Left cardiac atrium (tissue), 4 donors: ENCODE results near the gene SRSF8. TPM values are rescaled to one million over a fixed set of nuclear protein-coding genes. Genes with fewer than 3 reads are reported as not detected.

Source experiments
- ATAC-seq, 2 donors: fragments of 200-7000 bp; cut with Tn5 transposase; one replicate each; pipeline ENCODE4 v1.9.1; 2020; ENCODE audit warnings: mild to moderate bottlenecking in 2 of 2, moderate library complexity in 2 of 2
- DNase-seq: peaks from one replicate; pipeline ENCODE4 v3.0.0-alpha.2; 2020
- intact Hi-C, 2 donors: fragments of 100-400 bp; cut with DNase I; formaldehyde crosslinking; loops; one replicate each; pipeline versions ENCODE4 v1.14.1 to v1.15.1; 2022 to 2023
- total RNA-seq, 2 donors: library from RNA; stranded (reverse); fragmentation: NEBNext Ultra II Directional; extraction: Animal tissue kit (Norgen Biotek cat#: 25700); gene quantifications; one replicate each; pipeline ENCODE4 v1.2.1, GENCODE V29; 2021
- donor health status: DM: no; HTN: yes; CAD: no.
- donor health status: DM: no; HTN: yes; CAD: no; lungs with severe emphysema.
- donor health status: DM: yes; HTN: yes; CAD: no.
- donor health status: Dilated cardiomyopathy.

SRSF8 gene
- total RNA-seq, 2 donors from 2014 or later, result 23.5 to 37.2 TPM

DNA sequence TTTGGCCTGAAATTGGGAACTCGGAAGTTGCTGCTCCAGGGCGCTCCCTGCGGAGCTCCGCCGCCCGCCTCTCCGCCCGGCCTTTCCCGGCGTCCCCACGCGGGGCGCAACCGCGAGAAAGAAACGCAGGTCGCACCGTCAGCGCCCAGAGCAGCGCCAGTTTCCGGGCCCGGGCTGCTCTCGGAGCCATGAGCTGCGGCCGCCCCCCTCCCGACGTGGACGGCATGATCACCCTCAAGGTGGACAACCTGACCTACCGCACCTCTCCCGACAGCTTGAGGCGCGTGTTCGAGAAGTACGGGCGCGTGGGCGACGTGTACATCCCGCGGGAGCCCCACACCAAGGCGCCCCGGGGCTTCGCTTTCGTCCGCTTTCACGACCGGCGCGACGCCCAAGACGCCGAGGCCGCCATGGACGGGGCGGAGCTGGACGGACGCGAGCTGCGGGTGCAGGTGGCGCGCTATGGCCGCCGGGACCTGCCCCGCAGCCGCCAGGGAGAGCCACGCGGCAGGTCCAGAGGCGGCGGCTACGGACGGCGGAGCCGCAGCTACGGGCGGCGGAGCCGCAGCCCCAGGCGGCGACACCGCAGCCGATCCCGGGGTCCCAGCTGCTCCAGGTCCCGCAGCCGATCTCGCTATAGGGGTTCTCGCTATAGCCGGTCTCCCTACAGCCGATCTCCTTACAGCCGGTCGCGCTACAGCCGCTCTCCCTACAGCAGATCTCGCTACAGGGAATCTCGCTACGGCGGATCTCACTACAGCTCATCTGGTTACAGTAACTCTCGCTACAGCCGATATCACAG is 521 bp downstream of the SRSF8 start:
- DNase-seq (peak; percentile 90), ATAC-seq (peak; percentile 88 to 90)
- intact Hi-C loops, result loop anchor here in 1 of 2 donors (10.0 kb wide), 3 partner anchors 92 to 1328 kb away; partner anchors contain the start of genes CWC15, JRKL and KDM4D

DNA sequence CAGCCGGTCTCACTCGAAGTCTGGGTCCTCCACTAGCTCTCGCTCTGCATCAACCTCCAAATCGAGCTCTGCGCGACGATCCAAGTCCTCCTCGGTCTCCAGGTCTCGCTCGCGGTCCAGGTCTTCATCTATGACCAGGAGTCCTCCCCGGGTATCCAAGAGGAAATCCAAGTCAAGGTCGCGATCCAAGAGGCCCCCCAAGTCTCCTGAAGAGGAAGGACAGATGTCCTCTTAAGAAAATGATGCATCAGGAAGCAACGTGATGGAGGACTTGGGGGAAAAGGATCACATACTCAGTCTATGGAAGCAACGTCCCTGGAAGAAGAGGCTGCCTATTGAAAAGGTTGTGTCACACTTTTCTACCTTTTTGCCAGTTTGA is 1.1 kb downstream of the SRSF8 start:
- peak; percentile 1 to 2 for ATAC-seq
- no peak for DNase-seq
- intact Hi-C loops, result loop anchor here in 1 of 2 donors (2.0 to 10.0 kb wide), 4 partner anchors 83 to 1327 kb away; partner anchors contain the start of genes CWC15, JRKL and KDM4D

DNA sequence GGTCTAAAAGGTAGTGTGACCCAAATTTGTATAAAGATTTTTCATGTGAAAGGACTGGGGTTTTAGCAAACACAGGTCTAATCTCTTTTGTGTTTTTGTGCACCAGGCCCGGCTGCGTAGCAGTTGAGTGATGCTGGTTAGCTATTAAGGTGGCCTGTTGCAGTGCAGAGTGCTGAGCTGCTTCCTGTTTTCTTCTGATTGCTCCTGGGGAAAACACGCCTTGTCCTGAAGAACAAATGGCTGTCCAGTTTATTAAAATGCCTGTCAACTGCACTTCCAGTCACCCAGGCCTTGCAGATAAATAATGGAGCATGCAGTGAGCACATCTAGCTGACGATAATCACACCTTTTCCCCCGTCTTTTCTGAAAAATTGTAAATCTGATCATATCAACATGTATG is 1.8 kb downstream of the SRSF8 start:
- ATAC-seq, result peak; percentile 85 to 90
- DNase-seq, result peak; percentile 77
- intact Hi-C loops, result loop anchor here in 1 of 2 donors (2.0 to 10.0 kb wide), 4 partner anchors 82 to 1326 kb away; partner anchors contain the start of genes CWC15, JRKL and KDM4D

DNA sequence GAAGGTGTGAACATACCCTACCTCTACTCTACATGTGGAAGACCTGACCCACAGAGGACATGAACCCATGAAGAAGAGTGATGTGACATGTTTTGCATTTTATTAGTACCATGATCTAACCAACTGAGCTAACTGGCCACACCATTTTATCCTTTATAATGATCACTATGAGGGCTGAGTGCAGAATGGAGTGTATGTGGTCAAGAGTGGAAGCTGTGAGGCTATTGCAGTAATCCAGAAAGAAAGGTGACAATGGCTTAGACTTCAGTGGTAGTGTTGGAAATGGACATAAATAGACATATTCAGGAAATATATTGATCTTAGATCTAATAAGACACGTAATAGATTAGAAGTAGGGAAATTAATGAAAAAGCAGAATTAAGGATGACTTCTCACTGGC is 3.8 kb downstream of the SRSF8 start:
- ATAC-seq (no peak), DNase-seq (no peak)
- intact Hi-C loops, result loop anchor here in 1 of 2 donors (10.0 kb wide), 1 partner anchor 694 kb away; no protein-coding TSS in a partner anchor

DNA sequence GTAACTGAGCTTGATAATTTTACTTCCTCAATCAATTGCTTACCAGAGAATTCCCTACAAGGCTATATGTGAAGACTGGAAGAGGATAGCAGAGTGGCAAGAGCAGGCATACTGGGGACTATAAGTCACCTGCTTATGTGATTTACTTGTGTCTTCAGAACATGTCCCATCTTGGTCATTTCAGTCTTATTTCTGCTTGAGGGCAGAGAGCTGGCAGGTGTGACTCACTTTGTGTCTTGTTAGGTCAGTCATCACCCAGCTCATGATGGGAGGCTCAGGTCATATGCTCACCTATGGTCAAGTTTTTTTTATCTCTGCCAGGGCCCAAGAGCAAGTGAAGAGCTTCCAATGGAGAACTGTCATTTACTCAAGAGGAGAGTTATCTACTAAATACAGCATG is 6.2 kb downstream of the SRSF8 start:
- no peak for ATAC-seq
- intact Hi-C loops, result loop anchor here in 1 of 2 donors (10.0 kb wide), 1 partner anchor 692 kb away; no protein-coding TSS in a partner anchor
- DNase-seq, result no peak

DNA sequence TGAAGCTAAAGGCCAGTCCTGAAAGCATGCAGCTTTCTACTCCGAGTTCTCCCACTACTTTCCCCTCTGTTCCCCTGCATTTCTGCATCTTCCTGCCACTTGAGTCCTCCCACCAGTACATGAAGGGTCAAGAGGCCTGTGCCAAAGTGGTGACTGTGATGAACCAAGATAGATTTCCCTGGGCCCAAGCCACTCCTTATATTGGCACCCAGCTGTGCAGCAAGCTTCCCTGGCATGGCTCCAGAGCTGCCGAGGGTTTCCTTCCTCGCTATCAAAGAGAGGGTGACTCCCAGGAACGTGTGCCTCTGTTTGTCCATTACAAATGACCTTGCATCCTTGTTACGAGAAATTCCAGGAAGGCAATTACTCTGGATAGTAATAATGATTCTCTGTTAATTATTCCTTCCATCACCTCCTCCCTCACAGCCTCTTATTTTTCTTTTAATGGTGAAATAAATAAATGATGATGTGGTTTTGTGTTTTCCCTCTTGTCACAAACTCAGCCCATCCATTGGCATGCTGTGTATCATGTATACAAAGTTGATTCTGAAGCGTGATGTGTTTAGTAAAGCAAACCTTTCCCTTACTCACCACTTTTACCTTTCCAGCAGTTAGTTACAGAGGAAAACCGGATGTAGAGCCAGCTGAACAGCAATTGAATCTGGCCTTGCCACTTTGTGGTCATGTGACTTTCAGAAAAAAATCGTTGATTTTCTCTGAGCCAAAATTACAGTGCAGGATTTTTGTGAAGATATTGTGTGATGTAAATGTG is 8.3 kb downstream of the SRSF8 start:
- intact Hi-C loops, result loop anchor here in 1 of 2 donors (10.0 kb wide), 1 partner anchor 690 kb away; no protein-coding TSS in a partner anchor
- ATAC-seq (peak; percentile 79 to 85), DNase-seq (peak; percentile 82)

DNA sequence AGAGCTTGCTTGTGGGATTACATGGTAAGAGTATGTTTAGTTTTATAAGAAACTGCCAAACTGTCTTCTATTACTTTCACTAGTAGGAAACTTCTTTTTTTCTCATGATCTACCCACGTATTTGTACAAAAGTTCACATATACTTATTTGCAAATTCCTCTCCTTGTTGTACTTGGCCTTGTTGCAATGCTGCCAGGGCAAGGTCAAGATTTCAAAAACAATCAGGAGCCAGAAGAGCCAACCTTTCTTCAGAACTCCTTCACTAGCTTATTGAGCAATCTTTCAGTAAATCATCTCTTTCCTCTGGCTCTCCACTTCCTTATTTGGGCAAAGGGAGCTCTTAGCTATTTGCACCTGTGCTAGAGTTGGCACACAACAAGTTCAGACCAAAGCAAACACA is 9.7 kb downstream of the SRSF8 start:
- intact Hi-C loops, result loop anchor here in 1 of 2 donors (10.0 kb wide), 1 partner anchor 688 kb away; no protein-coding TSS in a partner anchor
- DNase-seq, result peak; percentile 39
- ATAC-seq, result peak; percentile 45 to 74

DNA sequence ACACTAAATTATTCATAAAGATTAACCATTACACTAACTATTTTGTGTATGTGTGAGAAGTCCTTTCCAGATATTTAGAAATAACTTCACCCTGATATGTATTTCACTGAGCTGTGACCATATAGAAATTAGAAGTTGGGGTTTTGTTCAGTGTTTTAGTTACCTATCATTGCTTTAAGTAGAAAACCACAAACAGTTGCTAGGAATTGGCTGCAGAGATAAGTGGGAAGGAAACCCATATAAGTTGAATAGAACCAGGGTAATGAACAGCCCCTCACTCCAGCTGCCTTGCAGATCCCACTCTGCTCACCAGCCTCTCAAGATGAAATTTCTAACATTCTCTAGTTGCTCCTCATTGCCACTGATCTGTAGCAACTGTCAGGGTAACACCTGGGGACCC is 10.3 kb downstream of the SRSF8 start:
- ATAC-seq, result no peak
- no peak for DNase-seq
- intact Hi-C loops, result loop anchor here in 1 of 2 donors (10.0 kb wide), 1 partner anchor 688 kb away; no protein-coding TSS in a partner anchor

DNA sequence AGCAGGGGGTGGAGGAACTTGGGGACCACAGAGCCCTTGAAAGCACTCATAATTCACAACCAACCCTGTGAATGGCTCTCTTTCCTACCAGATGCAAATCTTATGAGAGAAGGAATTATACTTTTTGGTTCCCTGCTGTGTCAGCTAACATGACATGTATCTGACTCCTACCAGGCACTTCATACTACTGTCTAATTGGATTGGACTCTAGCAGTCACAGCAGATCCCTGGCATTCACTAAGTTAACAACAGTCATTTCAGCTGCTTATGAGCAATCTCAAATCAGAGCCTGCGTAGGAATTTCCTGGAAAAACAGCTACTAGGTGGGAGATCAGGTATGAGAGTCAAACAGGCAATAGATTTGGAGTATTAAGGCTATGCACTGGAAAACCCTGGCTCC is 11.8 kb downstream of the SRSF8 start:
- DNase-seq, result no peak
- intact Hi-C loops, result loop anchor here in 1 of 2 donors (10.0 kb wide), 1 partner anchor 686 kb away; no protein-coding TSS in a partner anchor
- ATAC-seq, result no peak

DNA sequence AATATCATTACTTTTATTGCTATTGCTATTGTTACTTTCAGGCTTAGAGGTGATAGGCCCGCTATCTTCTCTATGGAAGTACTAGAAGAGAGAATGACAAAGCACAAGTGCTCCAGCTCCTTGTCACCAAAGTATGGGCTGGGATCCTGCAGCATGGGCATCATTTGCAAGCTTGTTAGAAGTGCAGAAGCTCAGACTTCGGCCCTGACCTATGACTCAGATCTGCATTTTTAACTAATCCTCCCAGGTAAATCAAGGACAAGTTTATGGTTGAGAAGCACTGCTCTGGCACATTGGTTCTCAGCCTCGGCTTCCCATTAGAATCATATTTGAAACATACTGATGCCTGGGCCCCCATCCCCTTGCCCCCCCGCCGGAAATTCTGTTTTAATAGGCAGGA is 14.3 kb downstream of the SRSF8 start:
- DNase-seq, result no peak
- intact Hi-C loops, result no loop called here
- no peak for ATAC-seq

DNA sequence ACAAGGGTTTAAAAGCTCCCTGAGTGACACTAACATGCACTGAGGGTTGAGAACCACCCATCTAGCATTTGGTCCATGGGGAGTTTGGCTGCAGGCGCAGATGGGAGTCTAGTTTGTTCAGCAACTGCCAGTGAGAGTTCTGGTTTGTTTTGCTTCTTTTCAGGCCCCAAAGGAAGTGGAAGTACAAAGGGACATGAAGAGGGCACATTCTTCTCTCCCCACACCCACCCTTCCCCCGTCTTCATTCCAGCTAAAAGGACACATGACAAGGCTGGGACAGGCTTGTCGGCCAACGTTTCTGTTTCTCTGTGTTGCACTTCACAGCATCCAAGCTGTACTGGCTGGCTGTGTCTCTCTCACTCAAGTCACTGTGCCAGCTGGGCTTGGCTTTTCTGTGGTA is 14.7 kb downstream of the SRSF8 start:
- DNase-seq, result peak; percentile 34
- ATAC-seq, result peak; percentile 76 to 89
- intact Hi-C loops, result no loop called here

DNA sequence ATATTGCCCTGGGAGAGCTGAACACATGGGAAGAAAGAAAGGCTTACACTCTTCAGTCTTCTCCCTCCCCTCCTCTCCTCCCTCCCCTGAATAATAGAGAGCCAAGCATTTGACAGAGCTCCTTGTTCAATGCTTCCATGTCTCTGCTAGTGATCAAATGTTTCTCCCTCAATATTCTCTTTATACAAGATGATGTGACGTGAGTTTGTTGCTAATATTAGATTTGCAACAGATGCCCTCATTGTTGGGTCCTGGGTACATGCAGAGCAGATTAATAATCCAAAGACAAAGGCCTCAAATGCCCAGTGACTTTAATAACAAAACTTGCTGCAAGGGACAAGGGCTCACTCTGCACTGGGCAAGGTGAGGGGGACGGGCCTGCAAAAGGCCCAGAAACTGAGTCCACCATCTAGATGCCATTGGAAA is 15.9 kb downstream of the SRSF8 start:
- peak in 1 of 2 donors; percentile 19 for ATAC-seq
- no peak for DNase-seq
- intact Hi-C loops, result no loop called here

DNA sequence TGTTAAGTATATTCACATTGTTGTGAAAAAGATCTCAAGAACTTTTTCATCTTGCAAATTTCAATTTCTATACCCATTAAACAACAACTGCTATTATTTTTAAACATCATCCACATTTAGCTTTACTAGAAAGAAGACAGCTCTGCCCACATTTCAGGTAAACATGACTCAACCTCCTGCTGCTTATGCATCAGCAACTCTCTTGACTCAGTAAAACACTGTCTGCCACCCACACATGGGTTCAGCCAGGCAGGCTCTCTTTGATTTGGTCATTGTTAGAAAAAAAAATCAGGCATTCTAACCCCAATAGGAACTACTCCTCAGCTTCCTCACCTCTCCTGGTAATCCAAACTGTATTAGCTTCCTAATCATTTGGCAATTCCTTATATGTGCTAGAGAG is 17.8 kb downstream of the SRSF8 start:
- intact Hi-C loops, result no loop called here
- ATAC-seq (peak in 1 of 2 donors; percentile 44), DNase-seq (no peak)

DNA sequence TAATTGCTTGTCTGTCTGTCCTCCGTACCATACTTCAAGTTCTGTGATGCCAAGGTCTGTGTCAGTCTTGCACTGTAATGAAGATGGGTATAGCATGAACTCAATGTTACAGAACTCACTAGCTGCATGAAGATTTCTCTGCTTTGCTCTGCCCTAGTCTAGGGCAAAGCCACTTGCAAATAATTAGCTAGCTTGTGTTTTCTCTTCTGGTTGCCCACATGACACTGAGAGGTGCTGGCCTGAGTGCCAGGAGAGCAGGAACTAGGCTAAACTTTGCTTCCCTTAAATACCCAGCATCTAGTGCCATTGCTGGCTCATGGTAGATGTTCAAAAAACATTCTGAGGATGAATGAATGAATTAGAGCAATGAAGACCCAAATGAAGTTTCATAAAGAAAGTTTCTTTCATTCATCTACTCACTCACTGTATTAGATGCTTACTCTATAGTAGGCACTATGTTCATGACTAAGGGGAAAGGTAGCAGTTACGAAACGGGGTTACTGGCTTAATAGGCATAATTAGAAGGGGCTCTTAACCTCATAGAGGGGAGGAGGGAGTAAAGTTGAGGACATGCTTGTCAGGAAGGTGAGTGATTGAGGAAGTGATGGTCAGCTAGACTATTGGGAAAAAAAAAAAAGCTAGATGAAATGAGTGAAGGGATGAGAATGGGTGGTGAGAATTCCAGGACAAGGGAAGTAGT is 18.5 kb downstream of the SRSF8 start:
- intact Hi-C loops, result no loop called here
- ATAC-seq (no peak), DNase-seq (no peak)

DNA sequence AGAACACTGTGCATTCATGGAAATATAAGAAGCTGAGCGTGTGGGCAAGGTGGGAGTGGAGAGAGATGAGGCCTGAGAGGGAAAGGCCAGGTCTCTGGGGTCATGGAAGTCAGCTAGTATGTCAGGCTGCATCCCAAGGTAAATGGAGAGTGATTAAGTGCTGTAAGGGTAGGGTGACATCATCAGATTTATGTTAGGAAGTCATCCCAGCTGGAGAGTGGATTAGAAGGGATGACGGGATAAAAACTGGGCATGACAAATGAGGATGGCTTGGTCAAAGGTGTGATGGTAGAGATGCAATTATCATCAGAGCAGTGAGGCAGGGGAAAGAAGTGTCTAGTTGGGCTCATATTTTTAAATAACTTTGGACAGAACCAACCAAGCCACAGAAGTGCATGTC is 19.4 kb downstream of the SRSF8 start:
- ATAC-seq (no peak), DNase-seq (no peak)
- intact Hi-C loops, result no loop called here

DNA sequence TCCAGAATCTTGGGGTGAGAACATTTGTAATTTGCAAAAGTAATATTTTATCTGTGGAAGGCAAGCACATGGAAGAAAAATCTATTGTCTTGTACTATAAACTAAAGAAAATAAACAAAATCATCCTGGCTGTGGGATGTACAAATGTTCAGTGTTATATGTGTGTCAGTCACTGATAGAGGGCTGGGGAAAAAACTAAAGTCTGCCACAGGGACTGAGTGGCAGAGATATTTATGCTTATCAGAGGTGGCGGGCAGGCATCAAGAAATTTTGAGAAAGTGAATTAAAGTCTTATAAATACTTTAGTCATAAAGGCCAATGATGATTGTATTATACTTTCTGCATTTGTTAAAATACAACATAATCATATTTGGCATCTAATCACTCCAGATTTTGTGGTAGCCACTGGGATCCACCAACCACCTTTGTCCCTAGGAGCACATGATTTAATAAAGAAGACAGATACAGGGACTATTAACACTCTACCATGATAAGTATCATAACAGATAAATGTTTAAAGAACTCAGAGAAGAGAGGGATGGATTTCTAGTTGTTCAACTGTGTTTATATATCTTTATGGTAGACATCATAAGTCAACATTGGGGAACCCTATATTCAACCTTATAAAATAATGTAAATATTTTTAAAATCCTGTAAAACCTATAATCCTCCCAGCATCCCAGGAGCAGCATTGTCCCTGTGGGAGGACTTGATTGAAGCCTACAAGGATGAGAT is 20.3 kb downstream of the SRSF8 start:
- DNase-seq (no peak), ATAC-seq (no peak)
- intact Hi-C loops, result no loop called here

DNA sequence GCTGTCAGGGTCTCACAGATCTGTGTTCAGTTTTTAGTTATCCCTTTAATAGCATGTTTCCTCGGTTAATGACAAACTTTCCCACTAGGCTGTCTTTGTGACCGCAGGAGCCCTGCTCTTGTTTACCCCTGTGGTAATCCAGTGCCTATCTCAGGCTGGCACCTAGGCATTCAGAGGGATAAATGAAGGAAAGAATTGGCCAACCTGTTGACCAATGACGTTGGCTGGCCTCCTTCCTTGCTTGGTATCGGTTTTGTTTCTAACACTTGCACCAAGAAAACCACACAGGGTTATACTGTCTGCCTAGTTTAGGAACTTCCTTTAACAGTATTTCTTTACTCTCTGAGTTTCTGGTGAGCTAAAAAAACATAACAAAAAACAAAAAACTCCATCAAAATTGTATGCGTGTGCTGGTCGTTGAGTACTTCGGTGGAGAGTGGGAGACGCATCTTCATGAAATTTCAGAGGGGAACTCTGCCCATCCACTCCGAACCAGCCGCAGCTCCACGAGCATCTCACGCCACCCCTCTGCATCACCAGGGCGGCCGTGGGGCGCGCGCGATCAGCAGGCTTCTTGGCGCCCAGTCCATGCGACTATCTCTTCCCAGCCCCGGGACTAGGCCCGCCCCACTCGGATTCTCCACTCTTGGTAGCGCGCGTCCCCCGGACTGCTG is 22.4 kb downstream of the SRSF8 start:
- peak; percentile 74 to 75 for ATAC-seq
- no peak for DNase-seq
- intact Hi-C loops, result no loop called here
